GM12874 (cell line): ENCODE results near the gene DDIT4.

ENCODE experiments used
- CTCF ChIP-seq: IDR thresholded peaks from 2 replicates; pipeline ENCODE4 v1.5.1; 2011; ENCODE audit warnings: low read depth, mild to moderate bottlenecking, control low read depth, low read length, moderate library complexity; ENCODE audit not compliant: insufficient read depth

Gene DDIT4

DNA sequence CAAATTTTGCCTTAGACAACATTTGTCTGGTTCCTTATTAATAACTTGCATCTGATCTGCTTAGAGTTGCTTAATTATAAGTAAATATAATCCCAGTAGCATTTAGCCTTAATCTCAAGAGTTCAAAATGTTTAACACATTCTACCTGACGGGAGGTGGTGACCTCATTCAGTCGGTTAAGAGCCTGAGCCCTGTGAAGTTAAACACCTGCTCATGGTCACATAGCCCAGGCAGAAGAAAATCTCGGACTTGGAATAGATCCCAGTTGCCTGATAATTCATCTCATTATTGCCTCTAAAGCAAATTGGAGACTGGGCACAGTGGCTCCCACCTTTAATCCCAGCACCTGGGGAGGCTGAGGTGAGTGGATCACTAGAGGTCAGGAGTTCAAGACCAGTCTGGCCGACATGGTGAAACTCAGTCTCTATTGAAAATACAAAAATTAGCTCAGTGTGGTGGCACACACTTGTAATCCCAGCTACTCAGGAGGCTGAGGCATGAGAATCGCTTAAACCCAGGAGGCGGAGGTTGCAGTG, 39.1 kb upstream of the DDIT4 start:
- TF ChIP-seq CTCF, result no peak

- TF ChIP-seq CTCF, result no peak
Observed at GRCh38 chr10:72235544-72236279, 38.0 kb upstream of the DDIT4 start.

DNA sequence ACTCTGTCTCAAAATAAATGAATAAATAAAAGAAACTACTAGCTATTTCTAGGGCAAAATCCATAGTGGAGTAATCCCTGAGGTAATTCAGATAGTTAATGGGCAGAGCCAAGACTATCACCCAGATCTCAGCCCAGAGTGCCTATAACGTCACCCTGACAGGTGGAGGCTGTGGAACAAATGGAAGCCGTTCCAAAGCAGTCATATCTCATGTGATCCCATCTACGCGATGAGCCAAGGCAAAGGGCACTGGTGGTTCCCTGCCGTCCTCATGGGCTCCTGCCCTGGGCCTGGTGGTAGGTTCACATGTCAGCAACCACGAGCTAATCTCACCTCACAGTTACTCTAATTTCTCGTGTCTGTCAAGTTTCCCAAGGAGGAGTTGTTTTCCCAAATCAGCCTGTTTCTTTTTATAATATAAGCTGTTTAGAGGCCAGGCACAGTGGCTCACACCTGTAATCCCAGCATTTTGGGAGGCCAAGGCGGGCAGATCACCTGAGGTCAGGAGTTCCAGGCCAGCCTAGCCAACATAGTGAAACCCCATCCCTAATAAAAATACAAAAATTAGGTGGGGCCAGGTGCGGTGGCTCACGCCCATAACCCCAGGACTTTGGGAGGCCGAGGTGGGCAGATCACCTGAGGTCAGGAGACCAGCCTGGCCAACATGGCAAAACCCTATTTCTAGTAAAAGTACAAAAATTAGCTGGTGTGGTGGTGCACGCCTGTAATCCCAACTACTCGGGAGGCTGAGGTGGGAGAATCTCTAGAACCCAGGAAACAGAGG, 35.1 kb upstream of the DDIT4 start:
- no peak for TF ChIP-seq CTCF

GRCh38 chr10:72239409-72239808, 34.3 kb upstream of the DDIT4 start:
- TF ChIP-seq CTCF, result no peak

DNA sequence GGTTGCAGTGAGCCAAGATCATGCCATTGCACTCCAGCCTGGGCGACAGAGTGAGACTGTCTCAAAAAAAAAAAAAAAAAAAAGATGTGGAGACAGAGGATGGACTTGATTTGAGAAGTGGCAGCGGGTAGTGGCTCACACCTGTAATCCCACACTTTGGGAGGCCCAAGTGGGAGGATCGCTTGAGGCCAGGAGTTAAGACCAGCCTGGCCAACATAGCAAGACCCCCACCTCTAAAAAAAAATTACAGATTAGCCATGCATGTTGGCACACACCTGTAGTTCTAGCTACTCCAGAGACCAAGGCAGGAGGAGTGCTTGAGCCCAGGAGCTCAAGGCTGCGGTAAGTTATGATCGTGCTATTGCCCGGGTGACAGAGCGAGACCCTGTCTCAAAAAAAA, 33.4 kb upstream of the DDIT4 start:
- no peak for TF ChIP-seq CTCF

DNA sequence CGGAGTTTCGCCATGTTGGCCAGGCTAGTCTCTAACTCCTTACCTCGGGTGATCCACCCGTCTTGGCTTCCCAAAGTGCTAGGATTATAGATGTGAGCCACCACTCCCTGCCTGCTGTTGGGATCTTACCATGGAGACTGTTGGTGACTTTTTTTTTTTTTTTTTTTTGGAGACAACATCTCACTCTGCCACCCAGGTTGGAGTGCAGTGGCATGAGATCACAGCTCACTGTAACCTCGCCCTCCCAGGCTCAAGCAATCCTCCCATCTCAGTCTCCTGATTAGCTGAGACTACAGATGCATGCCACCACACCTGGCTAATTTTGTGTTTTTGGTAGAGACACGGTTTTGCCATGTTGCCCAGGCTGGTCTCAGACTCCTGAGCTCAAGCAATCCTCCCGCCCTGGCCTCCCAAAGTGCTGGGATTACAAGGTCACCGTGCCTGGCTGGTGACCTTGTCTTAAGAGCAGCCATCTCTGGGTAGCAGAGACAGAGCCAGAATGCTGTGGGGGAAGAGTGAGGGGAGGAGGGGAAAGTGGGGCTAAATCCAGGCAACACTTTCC, 32.0 kb upstream of the DDIT4 start:
- TF ChIP-seq CTCF, result no peak

- no peak for TF ChIP-seq CTCF
Observed at GRCh38 chr10:72242675-72243074, 31.0 kb upstream of the DDIT4 start.
